ENCODE measurements around the gene SYVN1.
"Not testable (repeated sequence)": the region's sequence is repeated elsewhere in the genome, so short reads cannot be mapped to it uniquely, and the experiment has no call there.

SYVN1 gene

GRCh38 chr11:65125197-65126056, 8.9 kb downstream of the SYVN1 start:
- no peak for DNase-seq

- DNase-seq = no peak
These were observed 9.7 kb downstream of the SYVN1 start for GRCh38 chr11:65124480-65125196.

DNA sequence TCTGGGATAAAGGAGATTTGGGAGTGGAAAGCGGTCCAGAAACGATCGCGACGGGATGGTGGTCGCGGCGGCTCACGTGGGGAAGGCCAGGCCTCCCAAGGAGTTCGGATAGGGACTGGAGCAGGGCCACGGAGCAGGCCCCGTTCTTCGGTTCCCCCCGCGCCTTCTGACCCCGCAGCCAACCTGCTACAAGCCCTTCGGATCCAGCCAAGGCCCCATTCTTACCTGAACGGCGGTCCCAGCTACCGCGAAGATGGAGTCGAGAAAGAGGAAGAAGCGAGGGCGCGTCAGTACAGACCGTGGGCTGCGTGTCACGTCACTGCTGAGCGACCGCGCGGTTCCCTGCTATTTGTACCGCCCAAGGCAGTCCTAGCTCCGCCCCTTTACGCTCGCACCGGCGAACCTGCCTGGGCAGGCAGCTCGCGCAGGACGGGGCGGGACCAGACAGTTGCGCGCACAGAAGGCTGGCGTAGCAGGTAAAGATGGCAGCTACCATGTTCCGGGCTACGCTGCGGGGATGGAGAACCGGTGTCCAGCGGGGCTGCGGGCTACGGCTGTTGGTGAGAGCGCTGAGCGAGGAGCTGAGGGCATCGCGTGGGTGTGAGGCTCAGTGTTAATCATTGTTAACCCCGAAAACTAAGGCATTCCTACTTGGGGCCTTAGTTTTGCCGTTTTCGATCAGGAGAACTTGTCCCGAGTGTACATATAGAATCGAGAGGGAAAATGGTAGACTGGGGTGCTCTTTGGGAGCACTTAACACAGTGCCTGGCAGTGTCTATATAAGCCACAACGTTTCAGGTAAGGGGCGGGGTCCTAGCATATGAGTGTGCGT, 12.2 kb downstream of the SYVN1 start, which contains the start of the genes FAU and MRPL49:
Gene FAU, minus strand, starts transcription at position 270 of the 832 bp plus-strand sequence. CDS start 321 bp downstream, outside the sequence.
Gene MRPL49, plus strand, starts transcription at position 457 of the 832 bp plus-strand sequence. Its CDS starts 26 bp downstream, at position 483.
- peak; percentile 98 for DNase-seq

DNA sequence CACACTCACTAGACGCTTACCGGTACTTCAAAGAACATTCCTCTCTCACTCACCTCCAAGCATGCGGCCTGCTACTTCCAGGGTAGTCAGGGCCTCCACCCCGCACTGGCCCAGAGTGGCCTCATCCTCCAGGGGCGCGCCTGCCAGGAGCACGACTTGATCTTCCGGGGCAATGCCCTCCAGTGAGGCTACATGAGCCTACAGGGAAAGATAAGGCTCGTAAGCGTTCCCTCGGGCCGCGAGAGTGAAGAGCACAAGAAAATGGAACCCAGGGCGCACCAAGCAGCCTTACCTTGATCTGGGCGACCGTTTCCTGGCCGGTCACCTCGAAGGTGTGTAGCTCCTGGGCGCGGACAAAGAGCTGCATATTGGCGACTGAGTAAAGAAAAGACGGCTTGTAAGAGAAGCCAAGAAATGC, 12.9 kb downstream of the SYVN1 start:
- peak; percentile 53 for DNase-seq

DNA sequence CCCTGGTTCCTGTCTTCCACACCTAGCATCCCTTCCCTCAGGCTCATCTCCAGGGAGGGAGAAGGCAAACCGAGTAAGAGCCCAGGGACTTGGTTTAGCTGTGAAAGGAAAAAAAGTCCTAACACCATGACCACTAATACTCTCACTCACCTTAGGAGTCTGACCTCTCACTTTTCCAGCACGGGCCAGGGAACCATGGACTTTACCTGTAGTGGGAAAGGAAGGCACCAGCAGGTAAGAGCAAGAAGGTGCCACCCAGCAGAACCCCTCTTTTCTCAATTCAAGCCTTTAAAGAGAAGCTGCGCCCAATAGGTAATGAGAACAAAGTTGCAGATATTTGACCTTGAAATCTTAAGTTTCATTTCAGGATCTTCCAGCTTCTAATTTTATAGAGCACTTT, 13.5 kb downstream of the SYVN1 start:
- no peak for DNase-seq

- DNase-seq = no peak
These were observed 14.7 kb downstream of the SYVN1 start for GRCh38 chr11:65119670-65119995.

DNA sequence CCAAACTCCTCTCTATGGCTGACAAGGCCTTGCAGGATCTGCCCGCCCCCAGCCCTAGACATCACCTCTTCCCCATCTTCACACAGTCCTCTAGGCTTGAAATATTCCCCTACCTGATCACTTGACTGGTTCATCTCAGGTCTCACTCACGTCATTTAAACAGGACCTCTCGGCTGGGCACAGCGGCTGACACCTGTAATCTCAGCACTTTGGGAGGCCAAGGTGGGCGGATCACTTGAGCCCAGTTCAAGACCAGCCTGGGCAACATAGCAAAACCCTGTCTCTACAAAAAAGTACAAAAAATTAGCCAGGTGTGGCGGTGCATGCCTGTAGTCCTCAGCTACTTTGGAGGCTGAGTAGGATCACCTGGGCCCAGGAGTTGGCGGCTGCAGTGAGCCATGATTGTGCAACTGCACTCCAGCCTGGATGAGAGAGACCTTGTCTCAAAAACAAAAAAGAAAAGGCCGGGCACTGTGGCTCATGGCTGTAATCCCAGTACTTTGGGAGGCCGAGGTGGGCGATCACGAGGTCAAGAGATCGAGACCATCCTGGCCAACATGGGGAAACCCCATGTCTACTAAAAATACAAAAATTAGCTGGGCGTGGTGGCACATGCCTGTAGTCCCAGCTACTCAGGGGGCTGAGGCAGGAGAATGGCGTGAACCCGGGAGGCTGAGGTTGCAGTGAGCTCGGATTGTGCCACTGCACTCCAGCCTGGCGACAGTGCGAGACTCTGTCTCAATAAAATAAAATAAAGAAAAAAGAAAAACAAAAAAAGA, 15.2 kb downstream of the SYVN1 start:
- DNase-seq = not testable (repeated sequence)

DNA sequence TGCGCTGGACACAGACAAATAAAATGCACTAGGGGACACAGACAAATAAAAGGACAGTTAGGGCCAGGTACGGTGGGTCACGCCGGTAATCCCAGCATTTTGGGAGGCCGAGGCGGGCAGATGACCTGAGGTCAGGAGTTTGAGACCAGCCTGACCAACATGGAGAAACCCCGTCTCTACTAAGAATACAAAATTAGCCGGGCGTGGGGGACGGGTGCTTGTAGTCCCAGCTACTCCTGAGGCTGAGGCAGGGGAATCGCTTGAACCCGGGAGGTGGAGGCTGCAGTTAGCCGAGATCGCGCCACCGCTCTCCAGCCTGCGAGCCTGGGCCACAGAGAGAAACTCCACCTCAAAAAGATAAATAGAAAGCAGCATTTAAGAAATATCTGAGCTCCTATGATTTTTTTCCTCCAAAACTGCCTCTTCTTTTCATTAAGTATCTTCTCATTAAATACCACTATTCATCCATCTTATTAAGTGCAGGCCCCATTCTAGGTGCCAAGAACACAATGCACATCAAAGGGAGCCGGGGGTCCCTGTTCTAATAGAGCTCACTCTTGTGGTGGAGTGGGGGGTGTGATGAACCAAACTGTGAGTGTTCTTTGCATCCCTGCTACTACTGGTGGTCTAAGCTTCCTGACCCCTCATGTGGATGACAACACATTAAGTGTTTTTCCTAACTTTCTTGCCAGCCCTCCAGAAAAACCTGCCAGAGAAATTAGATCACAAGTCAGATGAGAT, 16.1 kb downstream of the SYVN1 start:
- no peak for DNase-seq

DNA sequence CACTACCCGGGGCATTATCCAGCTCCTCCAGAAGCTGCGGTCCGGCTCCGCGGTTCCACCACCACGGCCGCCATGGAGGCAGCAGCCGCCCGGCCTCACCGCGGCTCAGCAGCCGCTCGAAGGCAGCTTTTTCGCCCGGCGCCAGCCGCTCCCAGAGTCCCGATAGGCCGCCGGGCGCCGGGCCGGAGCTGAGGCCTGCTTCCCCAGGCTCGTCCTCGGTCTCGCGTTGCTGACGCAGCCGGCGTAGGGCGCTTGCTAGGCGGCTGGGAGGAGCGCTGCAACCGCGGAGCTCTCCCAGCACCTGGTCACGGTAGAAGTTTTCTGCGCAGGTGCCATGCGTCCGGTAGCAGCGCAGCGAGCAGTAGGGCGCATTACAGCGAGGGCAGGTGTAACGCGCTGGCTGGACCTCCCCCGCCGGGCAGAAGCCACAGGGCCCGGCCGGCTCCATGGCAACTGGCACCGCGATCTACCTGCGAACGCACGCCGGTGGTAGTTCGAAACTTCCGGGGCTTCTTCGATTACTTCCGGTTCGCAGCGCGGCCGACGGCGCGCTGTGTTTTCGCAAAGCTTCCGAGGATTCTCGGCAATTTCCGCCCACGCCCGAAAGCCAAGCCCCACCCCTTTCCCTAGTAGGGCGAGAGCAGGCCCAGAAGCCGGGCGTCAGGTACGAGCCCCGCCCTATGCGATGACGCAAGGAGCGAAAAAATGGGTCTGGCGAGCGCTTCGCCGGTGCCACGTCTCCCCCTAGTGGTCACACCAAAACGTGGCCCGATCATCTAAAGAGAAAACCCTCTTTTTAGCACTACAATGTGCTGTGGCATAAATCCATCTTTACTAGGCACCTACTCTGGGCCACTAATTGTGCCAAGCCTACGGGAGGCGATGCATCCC, 16.9 kb downstream of the SYVN1 start, which contains the start of gene ZNHIT2:
Gene ZNHIT2, minus strand, starts transcription at position 496 of the 891 bp plus-strand sequence. Its CDS starts 48 bp downstream, at position 448.
- peak; percentile 100 for DNase-seq

DNA sequence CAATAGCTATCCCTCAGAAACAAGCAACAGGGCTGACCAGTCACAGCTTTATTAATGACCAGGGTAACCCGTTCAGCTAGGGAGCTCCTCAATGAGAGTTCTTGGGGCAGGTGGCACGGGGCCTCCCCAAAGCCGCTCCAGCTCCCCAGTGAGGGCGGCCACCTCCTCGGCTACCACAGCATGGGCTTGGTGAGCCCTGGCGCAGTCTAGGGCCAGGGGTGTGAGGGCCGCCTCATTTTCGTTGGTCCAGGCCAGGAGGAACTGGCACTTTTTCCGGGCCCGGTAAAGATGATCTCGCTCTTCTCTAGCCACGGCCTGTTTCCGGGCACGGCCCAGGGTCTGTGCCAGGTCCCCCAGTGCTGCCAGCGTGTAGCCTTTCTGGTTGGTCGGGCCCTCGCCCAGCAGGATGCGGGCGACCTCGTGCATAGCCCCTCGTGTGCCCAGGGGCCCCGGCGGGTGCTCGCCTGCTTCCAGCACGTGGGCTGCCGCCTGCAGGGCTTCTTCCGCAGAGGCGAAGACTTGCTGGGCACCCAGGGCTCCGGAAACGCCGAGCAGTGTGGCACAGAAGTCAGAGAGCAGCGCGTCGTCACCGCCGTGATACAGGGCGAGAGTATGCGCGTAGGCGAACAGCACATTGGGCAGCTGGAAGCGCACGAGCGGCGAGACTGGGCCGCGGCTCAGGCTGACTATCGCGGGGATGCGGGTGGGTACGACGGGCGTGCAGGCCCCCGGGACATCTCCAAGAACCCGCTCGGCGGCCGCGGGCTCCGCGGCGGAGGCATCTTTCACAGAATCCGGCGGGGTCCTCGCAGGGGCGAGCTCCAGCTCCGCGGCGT, 17.7 kb downstream of the SYVN1 start:
- DNase-seq = peak; percentile 74

GRCh38 chr11:65115361-65116082, 18.8 kb downstream of the SYVN1 start:
- no peak for DNase-seq

DNA sequence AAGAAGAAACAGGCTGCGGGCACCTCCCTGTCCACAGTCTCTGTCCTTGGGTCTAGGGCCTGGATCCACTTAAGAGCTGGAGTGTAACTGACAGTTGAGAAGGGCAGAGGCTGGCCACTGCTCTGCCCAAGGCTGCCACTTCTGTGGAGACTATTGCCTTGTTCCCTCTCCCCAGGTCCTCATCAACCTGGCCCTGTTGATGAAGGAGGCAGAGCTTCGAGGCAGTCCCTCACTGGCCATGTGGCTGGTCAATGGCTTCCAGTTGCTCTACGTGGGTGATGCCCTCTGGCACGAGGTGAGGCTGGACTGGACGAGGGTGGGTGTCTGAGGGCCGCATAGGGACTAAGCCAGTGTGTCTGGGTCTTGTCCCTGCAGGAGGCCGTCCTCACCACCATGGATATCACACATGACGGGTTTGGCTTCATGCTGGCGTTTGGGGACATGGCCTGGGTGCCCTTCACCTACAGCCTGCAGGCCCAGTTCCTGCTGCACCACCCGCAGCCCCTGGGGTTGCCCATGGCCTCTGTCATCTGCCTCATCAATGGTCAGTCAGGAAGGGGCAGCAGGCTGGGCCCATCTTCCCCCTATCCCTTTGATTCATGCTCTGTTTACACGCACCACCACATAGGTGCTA, 19.7 kb downstream of the SYVN1 start:
- DNase-seq = no peak

- no peak for DNase-seq
These were observed 20.5 kb downstream of the SYVN1 start for GRCh38 chr11:65113839-65114238.

DNA sequence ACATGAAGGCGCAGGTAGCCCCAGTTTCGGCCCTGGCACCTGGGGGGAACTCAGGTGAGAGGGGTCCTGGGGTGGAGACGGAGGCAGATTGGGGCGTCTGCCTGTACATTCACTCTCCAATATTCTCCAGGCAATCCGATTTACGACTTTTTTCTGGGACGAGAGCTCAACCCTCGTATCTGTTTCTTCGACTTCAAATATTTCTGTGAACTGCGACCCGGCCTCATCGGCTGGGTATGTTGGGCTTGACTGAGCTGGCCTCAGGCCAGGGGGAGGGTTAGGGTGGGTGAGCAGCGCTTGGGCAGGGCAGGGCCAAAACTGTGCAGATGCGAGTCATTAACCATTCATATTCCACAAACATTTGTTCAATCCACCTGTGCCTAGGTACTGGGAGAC, 21.0 kb downstream of the SYVN1 start:
- no peak for DNase-seq

DNA sequence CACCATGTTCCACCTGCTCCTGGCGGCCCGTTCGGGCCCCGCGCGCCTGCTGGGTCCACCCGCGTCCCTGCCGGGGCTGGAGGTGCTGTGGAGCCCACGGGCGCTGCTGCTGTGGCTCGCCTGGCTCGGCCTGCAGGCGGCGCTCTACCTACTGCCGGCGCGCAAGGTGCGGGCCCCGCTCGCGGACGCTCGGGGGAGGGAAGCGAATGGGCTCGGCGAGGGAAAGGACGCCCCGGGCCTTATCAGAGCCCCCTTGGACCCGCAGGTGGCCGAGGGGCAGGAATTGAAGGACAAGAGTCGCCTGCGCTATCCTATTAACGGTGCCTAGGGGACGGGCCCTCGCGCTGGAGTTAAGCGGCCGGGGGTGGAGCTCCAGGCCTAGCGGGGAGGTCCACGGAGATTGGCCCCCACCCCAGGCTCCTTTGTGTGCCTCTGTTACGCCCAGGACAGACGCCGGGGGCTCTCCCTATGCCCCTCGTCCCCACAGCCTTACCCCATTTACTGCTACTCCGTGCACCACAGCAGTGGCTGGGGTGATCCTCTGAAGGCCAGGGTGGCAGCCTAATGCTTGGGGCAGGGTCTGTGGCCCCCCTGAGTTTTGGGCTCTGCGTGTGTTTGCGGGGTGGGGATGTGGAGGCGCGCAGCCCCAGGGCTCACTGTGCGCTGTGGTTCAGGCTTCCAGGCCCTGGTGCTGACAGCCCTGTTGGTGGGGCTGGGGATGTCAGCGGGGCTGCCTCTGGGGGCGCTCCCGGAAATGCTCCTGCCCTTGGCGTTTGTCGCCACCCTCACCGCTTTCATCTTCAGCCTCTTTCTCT, 21.6 kb downstream of the SYVN1 start:
- peak; percentile 80 for DNase-seq

DNA sequence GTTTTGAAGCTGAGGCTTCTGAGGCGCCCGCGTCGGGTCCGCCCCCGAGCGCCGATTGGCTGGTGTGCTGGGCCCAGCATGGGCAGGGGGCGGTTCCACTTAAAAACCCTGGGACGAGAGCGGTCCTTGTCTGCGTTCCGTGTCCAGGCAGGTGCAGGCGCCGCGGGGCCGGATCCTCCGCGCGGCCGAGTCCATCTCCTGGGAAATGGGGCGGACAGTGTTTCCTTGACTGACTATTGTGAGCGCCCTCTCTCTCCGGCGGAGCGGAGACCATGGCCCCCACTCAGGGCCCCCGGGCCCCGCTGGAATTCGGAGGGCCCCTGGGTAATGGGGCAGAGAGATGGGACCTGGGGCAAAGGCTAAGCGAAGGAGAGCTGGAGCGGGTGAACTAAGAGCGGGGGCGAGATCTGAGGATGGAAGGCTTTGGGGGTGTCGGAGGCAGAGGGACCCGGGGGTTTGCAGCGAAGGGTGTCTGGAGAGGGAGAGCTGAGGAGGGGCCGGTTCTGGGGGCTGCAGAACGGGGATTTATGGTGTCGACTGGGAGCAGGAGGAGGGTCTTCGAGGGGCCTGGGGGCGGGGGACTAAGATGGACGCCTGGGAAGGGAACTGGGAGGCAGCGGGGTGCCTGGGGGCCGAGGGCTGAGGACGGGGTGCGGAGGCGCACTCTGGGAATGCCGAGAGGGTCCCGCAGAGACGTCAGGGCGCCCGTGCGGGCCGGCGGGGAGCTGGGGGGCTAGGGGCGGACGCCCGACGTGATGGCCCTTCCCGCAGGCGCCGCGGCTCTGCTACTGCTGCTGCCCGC, 22.4 kb downstream of the SYVN1 start, which contains the start of gene TM7SF2:
Gene TM7SF2, plus strand, starts transcription at position 129 of the 802 bp plus-strand sequence. Its CDS starts 144 bp downstream, at position 273.
- DNase-seq = peak; percentile 95
